Ascending aorta (tissue), 2 donors: ENCODE results near the gene WDR35. TPM values are rescaled to one million over a fixed set of nuclear protein-coding genes. Genes with fewer than 3 reads are reported as not detected.

Source experiments
- DNase-seq, 2 donors: peaks; one replicate each; pipeline ENCODE4 v3.0.0-alpha.2; 2019; ENCODE audit warnings: low spot score in 2 of 2
- H3K27ac ChIP-seq, 2 donors: fragments of 200-600 bp; sonication (generic); one replicate each; pipeline ENCODE4 v1.5.1; 2016 to 2017; ENCODE audit warnings: mild to moderate bottlenecking in 1 of 2
- H3K27me3 ChIP-seq: fragments of 200-600 bp; sonication (generic); one replicate; pipeline ENCODE4 v1.5.1; 2017
- H3K36me3 ChIP-seq, 2 donors: fragments of 200-600 bp; sonication (generic); one replicate each; pipeline ENCODE4 v1.5.1; 2016
- H3K4me1 ChIP-seq, 2 donors: fragments of 200-600 bp; sonication (generic); one replicate each; pipeline ENCODE4 v1.5.1; 2016 to 2017; ENCODE audit warnings: mild to moderate bottlenecking in 1 of 2
- H3K4me3 ChIP-seq, 2 donors: fragments of 200-600 bp; sonication (generic); one replicate each; pipeline ENCODE4 v1.5.1; 2016 to 2017; ENCODE audit warnings: mild to moderate bottlenecking in 1 of 2
- H3K9me3 ChIP-seq, 2 donors: fragments of 200-600 bp; sonication (generic); one replicate each; pipeline ENCODE4 v1.5.1; 2016
- intact Hi-C: fragments of 100-400 bp; cut with DNase I; formaldehyde crosslinking; loops from one replicate; pipeline ENCODE4 v1.15.1; 2023
- total RNA-seq: library from RNA; depleted of rRNA; stranded (reverse); fragments of >200 nt; gene quantifications from one replicate; pipeline ENCODE4 v1.1.0, GENCODE V29; 2016
- TF ChIP-seq, protein P1 (sequence below), 3 experiments: fragments of 200-600 bp in 2 of 3; fragments of 450-650 bp in 1 of 3; sonication (generic) in 2 of 3; IDR thresholded peaks; one replicate each; pipeline ENCODE4 v1.5.1; 2016 to 2019; ENCODE audit warnings: antibody characterized with exemption in 3 of 3, mild to moderate bottlenecking in 1 of 3, moderate library complexity in 1 of 3

The WDR35 gene
- total RNA-seq, 1 donor from 2014 or later: 2.1 TPM

DNA sequence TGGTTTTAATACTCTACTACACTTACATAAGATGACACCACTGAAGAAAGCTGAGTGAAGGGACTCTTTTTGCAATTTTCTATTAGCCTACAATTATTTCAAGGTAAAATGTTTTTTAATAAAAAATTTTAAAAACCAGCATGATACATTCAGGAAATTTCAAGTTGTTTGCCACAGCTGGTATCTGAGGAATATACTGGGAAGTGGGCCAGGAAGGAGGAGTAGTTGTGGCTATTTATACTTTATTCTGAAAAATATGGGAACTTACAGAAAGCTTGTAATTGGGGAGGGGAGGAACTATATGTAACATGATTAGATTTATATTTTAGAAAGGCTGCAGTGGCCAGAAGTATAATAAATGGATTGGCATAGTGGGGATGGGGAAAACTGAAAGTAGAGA lies 40.8 kb downstream of the WDR35 start:
- H3K27me3 ChIP-seq: no peaks in the 10 kb centered on the region
- intact Hi-C loops: no loop called here
- no peak for DNase-seq
- H3K36me3 ChIP-seq: peaks cover 0 to 11% of the 10 kb centered on the region in 2 donors
- TF ChIP-seq, protein P1, sequence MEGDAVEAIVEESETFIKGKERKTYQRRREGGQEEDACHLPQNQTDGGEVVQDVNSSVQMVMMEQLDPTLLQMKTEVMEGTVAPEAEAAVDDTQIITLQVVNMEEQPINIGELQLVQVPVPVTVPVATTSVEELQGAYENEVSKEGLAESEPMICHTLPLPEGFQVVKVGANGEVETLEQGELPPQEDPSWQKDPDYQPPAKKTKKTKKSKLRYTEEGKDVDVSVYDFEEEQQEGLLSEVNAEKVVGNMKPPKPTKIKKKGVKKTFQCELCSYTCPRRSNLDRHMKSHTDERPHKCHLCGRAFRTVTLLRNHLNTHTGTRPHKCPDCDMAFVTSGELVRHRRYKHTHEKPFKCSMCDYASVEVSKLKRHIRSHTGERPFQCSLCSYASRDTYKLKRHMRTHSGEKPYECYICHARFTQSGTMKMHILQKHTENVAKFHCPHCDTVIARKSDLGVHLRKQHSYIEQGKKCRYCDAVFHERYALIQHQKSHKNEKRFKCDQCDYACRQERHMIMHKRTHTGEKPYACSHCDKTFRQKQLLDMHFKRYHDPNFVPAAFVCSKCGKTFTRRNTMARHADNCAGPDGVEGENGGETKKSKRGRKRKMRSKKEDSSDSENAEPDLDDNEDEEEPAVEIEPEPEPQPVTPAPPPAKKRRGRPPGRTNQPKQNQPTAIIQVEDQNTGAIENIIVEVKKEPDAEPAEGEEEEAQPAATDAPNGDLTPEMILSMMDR (IDR thresholded peaks at IDR 0.05): no peak
- no peaks in the 10 kb centered on the region for H3K4me1 ChIP-seq
- no peak overlapping the region for H3K27ac ChIP-seq
- H3K9me3 ChIP-seq: no peaks in the 10 kb centered on the region
- H3K4me3 ChIP-seq: no peak overlapping the region

DNA sequence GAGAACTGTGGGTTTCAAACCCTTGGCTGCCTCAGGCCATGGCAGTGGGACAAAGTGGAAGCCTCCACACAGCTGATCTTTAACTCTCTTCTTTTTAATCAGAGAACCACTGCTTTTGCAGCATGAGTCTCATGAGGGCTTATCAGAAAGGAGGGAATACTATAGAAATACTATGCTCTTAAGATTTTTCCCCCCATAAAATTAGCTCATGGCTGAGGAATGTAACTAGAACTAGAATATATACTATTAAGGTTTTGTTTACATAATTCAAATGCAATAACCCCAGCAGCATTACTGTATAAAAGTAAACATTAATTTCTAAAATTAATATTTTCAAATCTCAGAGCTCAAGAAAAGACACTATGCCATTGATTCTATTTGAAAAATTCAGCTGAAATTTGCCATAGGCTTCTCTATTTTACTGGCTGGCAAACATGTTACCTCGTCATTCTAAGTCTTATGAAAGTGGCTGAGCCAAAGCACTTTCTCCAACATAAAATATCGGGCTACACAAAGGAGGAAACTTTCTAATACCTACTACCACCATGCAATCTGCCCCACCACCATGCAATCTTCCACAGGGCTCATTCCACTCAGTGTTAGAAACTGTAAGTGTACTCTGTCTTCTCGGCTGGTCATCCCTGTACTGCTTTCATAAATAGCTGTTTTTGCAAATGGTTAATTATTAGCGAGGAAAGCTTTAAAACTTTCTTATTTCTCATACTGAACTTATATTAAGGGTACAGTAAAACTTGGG lies 42.5 kb downstream of the WDR35 start:
- no peak overlapping the region for H3K4me3 ChIP-seq

DNA sequence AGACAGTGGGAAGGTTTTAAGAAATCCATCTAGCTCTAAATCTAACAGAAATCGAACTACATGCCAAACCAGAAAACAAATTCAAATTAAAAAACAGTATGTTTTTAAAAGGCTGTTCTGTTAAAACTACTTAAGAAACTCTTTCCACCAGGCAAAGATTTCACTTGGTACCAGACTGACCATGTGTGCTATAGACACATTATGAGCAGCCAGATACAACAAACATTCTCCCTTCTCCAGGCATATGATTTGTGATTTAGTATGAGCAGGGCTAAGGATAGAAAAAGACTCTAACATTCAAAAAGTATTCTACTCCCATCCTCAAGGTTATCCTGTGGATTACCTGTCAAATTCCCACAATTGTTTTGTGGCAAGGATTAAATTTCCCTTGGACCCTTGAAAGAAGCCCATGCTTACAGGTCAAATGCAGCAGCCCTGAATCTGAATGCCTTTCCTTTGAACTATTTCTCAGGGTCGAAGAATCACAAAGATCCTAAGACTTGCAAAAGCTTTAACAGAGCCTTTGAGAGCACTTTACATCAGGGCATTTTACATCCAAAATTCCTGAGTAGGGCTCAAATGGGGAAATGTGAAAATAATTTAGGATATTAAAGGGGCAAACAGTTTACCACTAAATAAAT lies 45.6 kb downstream of the WDR35 start:
- H3K27ac ChIP-seq: no peak overlapping the region
- DNase-seq: no peak
- H3K4me1 ChIP-seq: no peaks in the 10 kb centered on the region
- no peaks in the 10 kb centered on the region for H3K9me3 ChIP-seq
- TF ChIP-seq, protein P1 (IDR thresholded peaks at IDR 0.05): no peak
- no peaks in the 10 kb centered on the region for H3K27me3 ChIP-seq
- intact Hi-C loops: no loop called here
- no peak overlapping the region for H3K4me3 ChIP-seq
- H3K36me3 ChIP-seq: peaks cover 0 to 7% of the 10 kb centered on the region in 2 donors

More for the DNA sequence above, 42.5 kb downstream of the WDR35 start:
- no peaks in the 10 kb centered on the region for H3K27me3 ChIP-seq
- H3K36me3 ChIP-seq: peaks cover 0 to 11% of the 10 kb centered on the region in 2 donors
- no peaks in the 10 kb centered on the region for H3K4me1 ChIP-seq
- DNase-seq: no peak
- TF ChIP-seq, protein P1 (IDR thresholded peaks at IDR 0.05): no peak
- H3K27ac ChIP-seq: no peak overlapping the region
- no peaks in the 10 kb centered on the region for H3K9me3 ChIP-seq
- intact Hi-C loops: no loop called here

DNA sequence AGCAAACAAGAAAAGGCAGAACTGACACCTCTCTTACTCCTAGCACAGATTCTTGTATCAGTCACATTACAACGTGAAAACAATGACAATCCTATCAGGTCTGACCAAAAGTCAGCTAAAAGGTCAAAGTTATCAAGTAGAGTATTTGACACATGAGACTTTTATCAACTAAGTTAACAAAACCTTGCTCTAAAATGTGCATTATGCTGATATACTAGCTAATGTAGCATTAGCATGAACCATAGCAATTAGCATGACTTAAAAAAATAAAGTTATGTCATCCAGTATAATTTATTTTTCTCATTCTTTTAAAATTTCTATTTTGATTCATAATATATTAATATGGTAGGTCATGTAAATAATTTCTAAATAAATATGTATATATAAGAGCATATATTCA lies 46.7 kb downstream of the WDR35 start:
- H3K9me3 ChIP-seq: no peaks in the 10 kb centered on the region
- intact Hi-C loops: no loop called here
- no peaks in the 10 kb centered on the region for H3K27me3 ChIP-seq
- no peak overlapping the region for H3K4me3 ChIP-seq
- DNase-seq: no peak
- no peaks in the 10 kb centered on the region for H3K4me1 ChIP-seq
- peaks cover 0 to 8% of the 10 kb centered on the region in 2 donors for H3K36me3 ChIP-seq
- H3K27ac ChIP-seq: no peak overlapping the region
- TF ChIP-seq, protein P1 (IDR thresholded peaks at IDR 0.05): no peak

DNA sequence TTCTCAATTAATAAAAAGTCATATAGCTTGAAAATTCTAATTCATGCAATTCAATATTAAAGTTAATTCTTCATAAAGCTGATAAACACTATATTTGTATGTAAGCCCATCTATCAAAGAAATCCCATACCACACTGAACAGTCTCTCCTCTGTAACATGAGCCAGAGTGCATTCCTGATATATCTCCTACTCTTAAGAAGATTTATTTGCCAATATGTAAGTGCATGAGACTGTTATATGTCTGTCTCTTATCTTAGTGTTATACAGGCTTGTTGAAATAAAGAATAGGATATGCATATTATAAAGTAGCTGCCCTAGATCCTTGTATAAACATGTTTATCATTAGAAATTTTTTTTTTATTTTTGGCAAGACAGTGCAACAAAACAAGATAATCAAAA lies 47.7 kb downstream of the WDR35 start:
- TF ChIP-seq, protein P1 (IDR thresholded peaks at IDR 0.05): no peak
- no peak overlapping the region for H3K4me3 ChIP-seq
- DNase-seq: no peak
- intact Hi-C loops: no loop called here
- peaks cover 8 to 11% of the 10 kb centered on the region in 2 donors for H3K36me3 ChIP-seq
- H3K9me3 ChIP-seq: no peaks in the 10 kb centered on the region
- H3K4me1 ChIP-seq: no peaks in the 10 kb centered on the region
- H3K27ac ChIP-seq: no peak overlapping the region
- no peaks in the 10 kb centered on the region for H3K27me3 ChIP-seq
